Pericardium fibroblast (primary cell): ENCODE results near the gene MPP7. TPM values are rescaled to one million over a fixed set of nuclear protein-coding genes. Genes with fewer than 3 reads are reported as not detected.

ENCODE experiments used
- total RNA-seq: library from RNA; depleted of rRNA; stranded (reverse); fragments of >200 nt; gene quantifications from 2 replicates; pipeline ENCODE4 v1.2.3, GENCODE V29; 2015

The MPP7 gene
- 0.51 TPM in 1 of 2 replicates, not detected in the other for total RNA-seq

GRCh38 chr10:28302638-28303488 lies at the start of gene MPP7:
Gene MPP7, minus strand, starts transcription at chr10:28303064. Its CDS starts 64,460 bp downstream, at chr10:28238604.

Other genes with a start within 250 kb of the MPP7 start
- 47.9 and 66.3 TPM in 2 replicates for gene WAC, start 230.1 kb upstream of the MPP7 start, total RNA-seq